ENCODE results near the gene GPX8. TPM values are rescaled to one million over a fixed set of nuclear protein-coding genes. Genes with fewer than 3 reads are reported as not detected.
A peak's percentile ranks its signal among the peaks of the same experiment; 100 is the strongest.

Gene GPX8
- total RNA-seq, 1 donor from 2014 or later: 198 TPM

DNA sequence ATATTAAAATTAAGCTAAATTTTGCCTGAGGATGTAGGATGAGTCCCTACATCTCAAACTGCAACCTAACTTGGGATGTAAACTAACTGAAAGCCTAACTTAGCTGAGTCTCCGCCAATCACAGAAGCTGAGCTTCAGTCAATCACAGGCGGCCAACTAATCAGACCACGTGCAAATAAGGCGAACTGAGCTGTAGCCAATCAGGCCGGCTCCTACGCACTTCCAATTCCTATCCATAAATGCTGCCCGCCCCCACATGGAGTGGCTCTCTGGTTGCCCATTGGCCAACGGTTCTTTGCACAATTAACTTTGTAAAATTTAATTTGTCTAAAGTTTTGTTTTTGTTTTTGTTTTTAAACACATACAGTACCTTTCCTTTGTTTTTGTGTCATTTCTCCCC is 13.9 kb upstream of the GPX8 start:
- no peaks in the 10 kb centered on the region for H3K9me3 Mint-ChIP-seq (ENCODE audit: low read depth)

DNA sequence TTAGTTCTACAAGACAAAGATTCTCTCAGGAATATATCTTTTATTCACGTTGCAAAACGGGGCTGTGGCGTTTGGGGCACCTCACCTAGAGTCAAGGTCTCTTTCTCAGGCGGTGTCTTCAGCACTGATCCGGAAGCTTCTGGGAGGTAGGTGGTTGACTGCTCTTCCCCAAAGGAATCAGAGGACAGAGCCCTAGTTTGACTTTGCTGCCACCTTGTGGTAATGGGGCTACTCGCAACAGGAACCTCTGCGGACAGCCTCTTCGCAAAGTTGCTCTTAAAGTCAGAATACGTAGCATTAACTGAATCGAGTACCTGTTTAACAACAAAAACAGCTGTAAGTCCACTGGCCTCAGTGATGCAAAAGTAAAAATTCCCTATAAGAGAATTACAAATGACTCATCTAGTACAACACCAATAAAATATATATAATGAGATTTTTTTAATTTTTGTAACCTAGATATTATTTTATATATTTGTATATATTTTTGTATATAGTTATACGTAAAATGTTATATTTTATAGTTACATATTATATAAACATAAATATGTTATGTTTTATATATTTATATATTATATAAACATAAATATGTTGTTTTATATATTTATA is 13.3 kb upstream of the GPX8 start:
- H3K4me1 Mint-ChIP-seq (ENCODE audit: low read depth): peaks cover 6% of the 10 kb centered on the region
- no peak for DNase-seq (ENCODE audit: low spot score)
- no peaks in the 10 kb centered on the region for H3K36me3 Mint-ChIP-seq (ENCODE audit: low read depth)
- peaks cover 33% of the 10 kb centered on the region for H3K27me3 Mint-ChIP-seq (ENCODE audit: low read depth)
- H3K4me3 Mint-ChIP-seq (ENCODE audit: unreplicated experiment): no peak overlapping the region
- TF ChIP-seq, protein P1, sequence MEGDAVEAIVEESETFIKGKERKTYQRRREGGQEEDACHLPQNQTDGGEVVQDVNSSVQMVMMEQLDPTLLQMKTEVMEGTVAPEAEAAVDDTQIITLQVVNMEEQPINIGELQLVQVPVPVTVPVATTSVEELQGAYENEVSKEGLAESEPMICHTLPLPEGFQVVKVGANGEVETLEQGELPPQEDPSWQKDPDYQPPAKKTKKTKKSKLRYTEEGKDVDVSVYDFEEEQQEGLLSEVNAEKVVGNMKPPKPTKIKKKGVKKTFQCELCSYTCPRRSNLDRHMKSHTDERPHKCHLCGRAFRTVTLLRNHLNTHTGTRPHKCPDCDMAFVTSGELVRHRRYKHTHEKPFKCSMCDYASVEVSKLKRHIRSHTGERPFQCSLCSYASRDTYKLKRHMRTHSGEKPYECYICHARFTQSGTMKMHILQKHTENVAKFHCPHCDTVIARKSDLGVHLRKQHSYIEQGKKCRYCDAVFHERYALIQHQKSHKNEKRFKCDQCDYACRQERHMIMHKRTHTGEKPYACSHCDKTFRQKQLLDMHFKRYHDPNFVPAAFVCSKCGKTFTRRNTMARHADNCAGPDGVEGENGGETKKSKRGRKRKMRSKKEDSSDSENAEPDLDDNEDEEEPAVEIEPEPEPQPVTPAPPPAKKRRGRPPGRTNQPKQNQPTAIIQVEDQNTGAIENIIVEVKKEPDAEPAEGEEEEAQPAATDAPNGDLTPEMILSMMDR (IDR thresholded peaks at IDR 0.05): peak; percentile 99
- no peak overlapping the region for H3K27ac Mint-ChIP-seq (ENCODE audit: unreplicated experiment)
- no peaks in the 10 kb centered on the region for H3K9me3 Mint-ChIP-seq (ENCODE audit: low read depth)

More for the DNA sequence above, 13.9 kb upstream of the GPX8 start:
- no peak overlapping the region for H3K4me3 Mint-ChIP-seq (ENCODE audit: unreplicated experiment)
- TF ChIP-seq, protein P1 (IDR thresholded peaks at IDR 0.05): no peak
- peaks cover 4% of the 10 kb centered on the region for H3K4me1 Mint-ChIP-seq (ENCODE audit: low read depth)
- H3K27me3 Mint-ChIP-seq (ENCODE audit: low read depth): peaks cover 33% of the 10 kb centered on the region
- H3K27ac Mint-ChIP-seq (ENCODE audit: unreplicated experiment): no peak overlapping the region
- H3K36me3 Mint-ChIP-seq (ENCODE audit: low read depth): no peaks in the 10 kb centered on the region
- no peak for DNase-seq (ENCODE audit: low spot score)

DNA sequence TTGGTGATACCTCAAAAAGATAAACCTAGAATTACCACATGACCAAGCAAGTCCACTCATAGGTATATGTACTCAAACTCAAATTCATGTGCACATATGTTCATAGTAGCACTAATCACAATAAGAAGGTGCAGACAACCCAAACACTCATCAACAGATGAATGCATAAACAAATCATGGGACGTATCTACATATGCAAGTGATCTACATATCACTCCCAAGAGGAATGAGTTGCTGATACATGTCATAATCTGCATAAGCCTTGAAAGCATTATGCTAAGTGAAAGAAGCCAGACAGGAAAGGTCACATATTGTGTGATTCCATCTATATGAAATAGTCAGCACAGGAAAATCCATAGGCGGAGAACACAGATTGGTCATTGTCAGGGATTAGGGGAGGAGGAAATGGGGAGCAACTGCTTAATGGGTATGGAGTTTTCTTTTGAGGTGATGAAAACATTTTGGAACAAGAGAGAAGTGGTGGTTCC is 10.6 kb upstream of the GPX8 start:
- TF ChIP-seq, protein P1 (IDR thresholded peaks at IDR 0.05): no peak
- peaks cover 19% of the 10 kb centered on the region for H3K27me3 Mint-ChIP-seq (ENCODE audit: low read depth)
- no peak overlapping the region for H3K27ac Mint-ChIP-seq (ENCODE audit: unreplicated experiment)
- H3K36me3 Mint-ChIP-seq (ENCODE audit: low read depth): no peaks in the 10 kb centered on the region
- DNase-seq (ENCODE audit: low spot score): no peak
- no peak overlapping the region for H3K4me3 Mint-ChIP-seq (ENCODE audit: unreplicated experiment)
- peaks cover 20% of the 10 kb centered on the region for H3K4me1 Mint-ChIP-seq (ENCODE audit: low read depth)
- H3K9me3 Mint-ChIP-seq (ENCODE audit: low read depth): no peaks in the 10 kb centered on the region

DNA sequence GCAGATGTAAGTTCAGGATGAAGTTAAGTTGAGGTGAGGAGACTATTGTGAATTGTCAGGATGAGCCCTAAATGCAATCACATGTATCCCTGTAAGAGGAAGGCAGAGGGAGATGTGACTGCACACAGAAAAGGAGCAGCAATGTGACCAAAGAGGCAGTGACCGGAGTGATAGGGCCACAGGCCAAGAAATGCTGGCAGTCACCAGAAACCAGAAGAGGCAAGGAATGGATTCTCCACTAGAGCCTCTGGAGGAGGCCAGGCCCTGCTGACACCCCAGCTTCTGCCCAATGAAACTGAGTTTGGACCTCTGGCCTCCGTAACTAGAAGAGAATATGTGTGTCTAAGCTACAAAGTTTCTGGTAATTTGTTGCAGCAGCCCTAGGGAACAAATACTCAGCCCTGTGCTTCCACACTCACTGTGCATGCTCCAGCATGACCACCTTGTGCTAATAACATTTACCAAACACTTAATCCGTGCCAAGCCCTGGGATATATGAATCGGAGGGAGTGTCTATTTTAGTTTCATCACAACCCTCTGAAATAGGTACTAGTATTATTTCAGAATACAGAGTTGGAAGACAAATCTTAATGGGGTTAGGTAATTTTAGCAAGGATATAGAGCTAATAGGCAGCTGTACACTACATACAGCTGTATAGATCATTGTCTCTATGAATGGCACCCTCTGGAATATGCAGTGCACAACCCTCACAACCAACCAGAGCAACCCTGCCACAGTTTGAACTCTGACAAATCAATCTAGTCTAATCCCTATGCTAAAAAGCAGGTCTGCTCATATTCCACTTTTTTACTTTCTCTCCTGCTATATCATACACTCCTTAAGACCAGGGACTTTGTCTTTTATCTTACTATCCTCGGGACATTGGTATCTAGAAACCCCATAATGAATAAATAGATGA is 7.8 kb upstream of the GPX8 start:
- no peak overlapping the region for H3K27ac Mint-ChIP-seq (ENCODE audit: unreplicated experiment)
- DNase-seq (ENCODE audit: low spot score): no peak
- H3K4me3 Mint-ChIP-seq (ENCODE audit: unreplicated experiment): no peak overlapping the region
- peaks cover 29% of the 10 kb centered on the region for H3K4me1 Mint-ChIP-seq (ENCODE audit: low read depth)
- TF ChIP-seq, protein P1 (IDR thresholded peaks at IDR 0.05): no peak
- no peaks in the 10 kb centered on the region for H3K9me3 Mint-ChIP-seq (ENCODE audit: low read depth)
- H3K27me3 Mint-ChIP-seq (ENCODE audit: low read depth): peaks cover 2% of the 10 kb centered on the region
- no peaks in the 10 kb centered on the region for H3K36me3 Mint-ChIP-seq (ENCODE audit: low read depth)

DNA sequence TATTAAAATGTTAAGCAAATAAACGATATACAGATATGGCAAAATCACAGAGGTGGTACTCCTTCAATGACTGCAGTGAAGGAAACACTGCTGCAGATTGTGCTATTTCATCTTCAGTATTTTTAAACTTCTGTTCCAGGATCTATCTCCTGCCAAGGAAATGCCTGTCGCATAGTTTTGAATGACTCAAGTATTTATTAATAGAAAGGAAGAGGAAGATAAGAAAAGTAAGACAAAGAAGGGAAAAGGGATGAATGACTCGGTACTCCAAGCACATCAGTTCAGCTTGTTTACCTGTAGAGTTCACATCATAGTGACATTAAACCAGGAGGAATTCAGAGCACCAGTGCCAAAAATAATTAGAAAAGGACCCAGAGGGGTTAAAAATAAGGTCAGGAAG is 5.1 kb upstream of the GPX8 start:
- no peaks in the 10 kb centered on the region for H3K36me3 Mint-ChIP-seq (ENCODE audit: low read depth)
- H3K4me3 Mint-ChIP-seq (ENCODE audit: unreplicated experiment): peak overlapping the region; percentile 13
- TF ChIP-seq, protein P1 (IDR thresholded peaks at IDR 0.05): no peak
- H3K27ac Mint-ChIP-seq (ENCODE audit: unreplicated experiment): peak overlapping the region; percentile 86
- H3K9me3 Mint-ChIP-seq (ENCODE audit: low read depth): no peaks in the 10 kb centered on the region
- H3K4me1 Mint-ChIP-seq (ENCODE audit: low read depth): peaks cover 32% of the 10 kb centered on the region
- no peaks in the 10 kb centered on the region for H3K27me3 Mint-ChIP-seq (ENCODE audit: low read depth)
- no peak for DNase-seq (ENCODE audit: low spot score)

Data from chondrocyte (in vitro differentiated cells).